Chondrocyte (in vitro differentiated cells): ENCODE data around the gene LRRC51. TPM values are rescaled to one million over a fixed set of nuclear protein-coding genes. Genes with fewer than 3 reads are reported as not detected.
"Not testable (repeated sequence)": the region's sequence is repeated elsewhere in the genome, so short reads cannot be mapped to it uniquely, and the experiment has no call there.

ENCODE experiments used
- DNase-seq: peaks from one replicate; pipeline ENCODE4 v3.0.0; 2021; ENCODE audit warnings: mixed read lengths, low spot score
- H3K27ac Mint-ChIP-seq: one replicate; pipeline ENCODE4 v1.8.0; 2021; ENCODE audit warnings: mild to moderate bottlenecking, moderate library complexity, mixed read lengths; ENCODE audit not compliant: unreplicated experiment
- H3K27me3 Mint-ChIP-seq: 2 replicates; pipeline ENCODE4 v1.8.0; 2021; ENCODE audit warnings: low read depth, mixed read lengths
- H3K36me3 Mint-ChIP-seq: 2 replicates; pipeline ENCODE4 v1.8.0; 2021; ENCODE audit warnings: low read depth, mixed read lengths
- H3K4me1 Mint-ChIP-seq: 2 replicates; pipeline ENCODE4 v1.8.0; 2021; ENCODE audit warnings: low read depth, mild to moderate bottlenecking, mixed read lengths
- H3K4me3 Mint-ChIP-seq: one replicate; pipeline ENCODE4 v1.8.0; 2021; ENCODE audit warnings: mild to moderate bottlenecking, moderate library complexity, mixed read lengths; ENCODE audit not compliant: unreplicated experiment
- H3K9me3 Mint-ChIP-seq: 2 replicates; pipeline ENCODE4 v1.8.0; 2021; ENCODE audit warnings: low read depth, mixed read lengths
- CTCF ChIP-seq: fragments of 200-600 bp; sonication (generic); IDR thresholded peaks from 2 replicates; pipeline ENCODE4 v1.5.0; 2021; ENCODE audit warnings: antibody characterized with exemption, mild to moderate bottlenecking, moderate library complexity
- total RNA-seq: library from RNA; stranded (reverse); gene quantifications from 3 replicates; pipeline ENCODE4 v1.2.1, GENCODE V29; 2021

Gene LRRC51
- total RNA-seq, 1 donor from 2014 or later, result 6.0 TPM

- H3K36me3 Mint-ChIP-seq, result peaks cover 9% of the 10 kb centered on the region
- H3K4me1 Mint-ChIP-seq, result no peaks in the 10 kb centered on the region
- H3K27me3 Mint-ChIP-seq, result peaks cover 32% of the 10 kb centered on the region
- no peak overlapping the region for H3K4me3 Mint-ChIP-seq
- TF ChIP-seq CTCF, result no peak
- no peak overlapping the region for H3K27ac Mint-ChIP-seq
- no peak for DNase-seq
- peaks cover 12% of the 10 kb centered on the region for H3K9me3 Mint-ChIP-seq
Observed at GRCh38 chr11:72127923-72128322, 47.3 kb downstream of the LRRC51 start.

GRCh38 chr11:72129381-72129780, 48.7 kb downstream of the LRRC51 start:
- Mint-ChIP-seq H3K4me1 (no peaks in the 10 kb centered on the region), H3K27me3 (peaks cover 34% of the 10 kb centered on the region), H3K9me3 (peaks cover 12% of the 10 kb centered on the region), H3K27ac (no peak overlapping the region), H3K4me3 (no peak overlapping the region), H3K36me3 (peaks cover 9% of the 10 kb centered on the region)
- TF ChIP-seq CTCF, result no peak
- DNase-seq, result no peak

GRCh38 chr11:72132646-72133045, 52.0 kb downstream of the LRRC51 start:
- Mint-ChIP-seq H3K36me3 (peaks cover 9% of the 10 kb centered on the region), H3K4me1 (peaks cover 4% of the 10 kb centered on the region), H3K27ac (no peak overlapping the region), H3K9me3 (peaks cover 12% of the 10 kb centered on the region), H3K27me3 (peaks cover 30% of the 10 kb centered on the region), H3K4me3 (no peak overlapping the region)
- TF ChIP-seq CTCF, result no peak
- no peak for DNase-seq

- not testable (repeated sequence) for H3K36me3 Mint-ChIP-seq, H3K9me3 Mint-ChIP-seq, H3K4me3 Mint-ChIP-seq, DNase-seq, H3K4me1 Mint-ChIP-seq, H3K27ac Mint-ChIP-seq
- peaks cover 17% of the 10 kb centered on the region for H3K27me3 Mint-ChIP-seq
Observed at GRCh38 chr11:72135473-72135872, 54.8 kb downstream of the LRRC51 start, which contains the start of gene FOLR3. Gene FOLR3 (plus strand): TSS chr11:72135725. CDS start chr11:72135953, 228 bp downstream.

- Mint-ChIP-seq H3K4me1 (peaks cover 6% of the 10 kb centered on the region), H3K27me3 (peaks cover 19% of the 10 kb centered on the region), H3K27ac (no peak overlapping the region), H3K36me3 (no peaks in the 10 kb centered on the region), H3K4me3 (no peak overlapping the region), H3K9me3 (no peaks in the 10 kb centered on the region)
- no peak for TF ChIP-seq CTCF
- DNase-seq, result no peak
Observed at GRCh38 chr11:72135891-72136683, 55.4 kb downstream of the LRRC51 start.
